ENCODE results near the gene NIT1. TPM values are rescaled to one million over a fixed set of nuclear protein-coding genes. Genes with fewer than 3 reads are reported as not detected.

NIT1 gene
- total and polyA plus RNA-seq, 10 of the 15 experiments (the other 5 are each of a cell fraction or from before 2014, with no cell fraction given): 19.2 to 54.4 (median 28.3) TPM

DNA sequence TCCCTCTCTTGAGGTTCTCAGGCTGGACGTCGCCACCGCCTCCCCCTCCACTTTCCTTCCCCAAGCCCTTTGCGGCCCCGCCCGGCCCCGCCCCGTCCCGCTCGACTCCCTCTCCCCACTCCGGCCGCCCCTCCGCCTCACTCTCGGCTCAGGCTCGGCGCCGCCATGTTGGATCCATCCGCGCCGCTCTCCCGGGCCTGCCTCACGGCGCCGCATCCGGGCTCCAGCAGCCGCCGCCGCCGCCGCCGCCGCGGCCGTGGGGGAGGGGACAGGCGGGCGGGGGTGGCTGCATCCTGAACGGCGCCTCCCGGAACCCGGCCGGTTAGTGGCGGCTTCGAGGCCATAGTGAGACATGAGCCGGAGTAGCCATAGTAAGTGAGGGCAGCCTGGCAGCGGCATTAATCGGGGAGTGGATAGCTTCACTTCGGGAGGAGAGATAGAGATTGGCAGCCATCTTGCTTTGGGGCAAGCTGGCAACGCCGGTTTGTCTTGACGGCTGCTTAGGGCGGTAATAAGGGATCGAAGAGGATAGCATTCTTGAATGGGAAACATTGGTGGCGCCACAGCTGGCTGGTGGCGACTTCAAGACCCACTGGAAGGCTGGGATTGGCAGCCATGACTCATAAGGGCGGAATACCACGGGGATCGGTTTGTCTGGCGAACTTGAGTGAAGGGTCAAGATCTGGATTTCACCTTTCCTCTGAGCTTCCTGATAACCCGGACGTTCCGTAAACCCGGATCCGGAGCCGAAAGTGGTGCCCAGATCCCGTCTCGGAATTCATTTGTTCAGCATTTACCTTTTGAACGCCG lies 14.7 kb downstream of the NIT1 start, which contains the start of gene DEDD (continued):
- TF ChIP-seq, protein P1, sequence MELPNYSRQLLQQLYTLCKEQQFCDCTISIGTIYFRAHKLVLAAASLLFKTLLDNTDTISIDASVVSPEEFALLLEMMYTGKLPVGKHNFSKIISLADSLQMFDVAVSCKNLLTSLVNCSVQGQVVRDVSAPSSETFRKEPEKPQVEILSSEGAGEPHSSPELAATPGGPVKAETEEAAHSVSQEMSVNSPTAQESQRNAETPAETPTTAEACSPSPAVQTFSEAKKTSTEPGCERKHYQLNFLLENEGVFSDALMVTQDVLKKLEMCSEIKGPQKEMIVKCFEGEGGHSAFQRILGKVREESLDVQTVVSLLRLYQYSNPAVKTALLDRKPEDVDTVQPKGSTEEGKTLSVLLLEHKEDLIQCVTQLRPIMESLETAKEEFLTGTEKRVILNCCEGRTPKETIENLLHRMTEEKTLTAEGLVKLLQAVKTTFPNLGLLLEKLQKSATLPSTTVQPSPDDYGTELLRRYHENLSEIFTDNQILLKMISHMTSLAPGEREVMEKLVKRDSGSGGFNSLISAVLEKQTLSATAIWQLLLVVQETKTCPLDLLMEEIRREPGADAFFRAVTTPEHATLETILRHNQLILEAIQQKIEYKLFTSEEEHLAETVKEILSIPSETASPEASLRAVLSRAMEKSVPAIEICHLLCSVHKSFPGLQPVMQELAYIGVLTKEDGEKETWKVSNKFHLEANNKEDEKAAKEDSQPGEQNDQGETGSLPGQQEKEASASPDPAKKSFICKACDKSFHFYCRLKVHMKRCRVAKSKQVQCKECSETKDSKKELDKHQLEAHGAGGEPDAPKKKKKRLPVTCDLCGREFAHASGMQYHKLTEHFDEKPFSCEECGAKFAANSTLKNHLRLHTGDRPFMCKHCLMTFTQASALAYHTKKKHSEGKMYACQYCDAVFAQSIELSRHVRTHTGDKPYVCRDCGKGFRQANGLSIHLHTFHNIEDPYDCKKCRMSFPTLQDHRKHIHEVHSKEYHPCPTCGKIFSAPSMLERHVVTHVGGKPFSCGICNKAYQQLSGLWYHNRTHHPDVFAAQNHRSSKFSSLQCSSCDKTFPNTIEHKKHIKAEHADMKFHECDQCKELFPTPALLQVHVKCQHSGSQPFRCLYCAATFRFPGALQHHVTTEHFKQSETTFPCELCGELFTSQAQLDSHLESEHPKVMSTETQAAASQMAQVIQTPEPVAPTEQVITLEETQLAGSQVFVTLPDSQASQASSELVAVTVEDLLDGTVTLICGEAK (IDR thresholded peaks at IDR 0.05; ENCODE audit: borderline replicate concordance): peak; percentile 72
- TF ChIP-seq, protein P2, sequence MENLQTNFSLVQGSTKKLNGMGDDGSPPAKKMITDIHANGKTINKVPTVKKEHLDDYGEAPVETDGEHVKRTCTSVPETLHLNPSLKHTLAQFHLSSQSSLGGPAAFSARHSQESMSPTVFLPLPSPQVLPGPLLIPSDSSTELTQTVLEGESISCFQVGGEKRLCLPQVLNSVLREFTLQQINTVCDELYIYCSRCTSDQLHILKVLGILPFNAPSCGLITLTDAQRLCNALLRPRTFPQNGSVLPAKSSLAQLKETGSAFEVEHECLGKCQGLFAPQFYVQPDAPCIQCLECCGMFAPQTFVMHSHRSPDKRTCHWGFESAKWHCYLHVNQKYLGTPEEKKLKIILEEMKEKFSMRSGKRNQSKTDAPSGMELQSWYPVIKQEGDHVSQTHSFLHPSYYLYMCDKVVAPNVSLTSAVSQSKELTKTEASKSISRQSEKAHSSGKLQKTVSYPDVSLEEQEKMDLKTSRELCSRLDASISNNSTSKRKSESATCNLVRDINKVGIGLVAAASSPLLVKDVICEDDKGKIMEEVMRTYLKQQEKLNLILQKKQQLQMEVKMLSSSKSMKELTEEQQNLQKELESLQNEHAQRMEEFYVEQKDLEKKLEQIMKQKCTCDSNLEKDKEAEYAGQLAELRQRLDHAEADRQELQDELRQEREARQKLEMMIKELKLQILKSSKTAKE (IDR thresholded peaks at IDR 0.05; ENCODE audit: low read depth, poor library complexity, severe bottlenecking): no peak
- TF ChIP-seq GABPA (IDR thresholded peaks at IDR 0.05; ENCODE audit: low read depth) (peak; percentile 79), TCF12 (IDR thresholded peaks at IDR 0.05; ENCODE audit: low read depth, low read length) (0 out of 2 replicates have a peak, but pooled peaks have one; percentile 38), MTA3 (IDR thresholded peaks at IDR 0.05; ENCODE audit: borderline replicate concordance, low read length) (no peak), SREBF1 (IDR thresholded peaks at IDR 0.05; ENCODE audit: low read length) (no peak), FOXK2 (IDR thresholded peaks at IDR 0.05) (peak; percentile 41; the same call in 1 of the 2 replicates), LARP7 (IDR thresholded peaks at IDR 0.05) (peak; percentile 88), STAT3 (IDR thresholded peaks at IDR 0.05; ENCODE audit: low read depth, low read length) (no peak), ZNF384 (IDR thresholded peaks at IDR 0.05; ENCODE audit: borderline replicate concordance, low read depth, low read length) (no peak)
- TF ChIP-seq, protein P3, sequence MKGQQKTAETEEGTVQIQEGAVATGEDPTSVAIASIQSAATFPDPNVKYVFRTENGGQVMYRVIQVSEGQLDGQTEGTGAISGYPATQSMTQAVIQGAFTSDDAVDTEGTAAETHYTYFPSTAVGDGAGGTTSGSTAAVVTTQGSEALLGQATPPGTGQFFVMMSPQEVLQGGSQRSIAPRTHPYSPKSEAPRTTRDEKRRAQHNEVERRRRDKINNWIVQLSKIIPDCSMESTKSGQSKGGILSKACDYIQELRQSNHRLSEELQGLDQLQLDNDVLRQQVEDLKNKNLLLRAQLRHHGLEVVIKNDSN (IDR thresholded peaks at IDR 0.05; ENCODE audit: borderline replicate concordance, extremely low read length, insufficient read depth, low read depth, low read length): no peak
- TF ChIP-seq, protein P4, sequence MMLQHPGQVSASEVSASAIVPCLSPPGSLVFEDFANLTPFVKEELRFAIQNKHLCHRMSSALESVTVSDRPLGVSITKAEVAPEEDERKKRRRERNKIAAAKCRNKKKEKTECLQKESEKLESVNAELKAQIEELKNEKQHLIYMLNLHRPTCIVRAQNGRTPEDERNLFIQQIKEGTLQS (IDR thresholded peaks at IDR 0.05; ENCODE audit: borderline replicate concordance, extremely low read depth, low read depth, low read length): no peak
- TF ChIP-seq, protein P5, sequence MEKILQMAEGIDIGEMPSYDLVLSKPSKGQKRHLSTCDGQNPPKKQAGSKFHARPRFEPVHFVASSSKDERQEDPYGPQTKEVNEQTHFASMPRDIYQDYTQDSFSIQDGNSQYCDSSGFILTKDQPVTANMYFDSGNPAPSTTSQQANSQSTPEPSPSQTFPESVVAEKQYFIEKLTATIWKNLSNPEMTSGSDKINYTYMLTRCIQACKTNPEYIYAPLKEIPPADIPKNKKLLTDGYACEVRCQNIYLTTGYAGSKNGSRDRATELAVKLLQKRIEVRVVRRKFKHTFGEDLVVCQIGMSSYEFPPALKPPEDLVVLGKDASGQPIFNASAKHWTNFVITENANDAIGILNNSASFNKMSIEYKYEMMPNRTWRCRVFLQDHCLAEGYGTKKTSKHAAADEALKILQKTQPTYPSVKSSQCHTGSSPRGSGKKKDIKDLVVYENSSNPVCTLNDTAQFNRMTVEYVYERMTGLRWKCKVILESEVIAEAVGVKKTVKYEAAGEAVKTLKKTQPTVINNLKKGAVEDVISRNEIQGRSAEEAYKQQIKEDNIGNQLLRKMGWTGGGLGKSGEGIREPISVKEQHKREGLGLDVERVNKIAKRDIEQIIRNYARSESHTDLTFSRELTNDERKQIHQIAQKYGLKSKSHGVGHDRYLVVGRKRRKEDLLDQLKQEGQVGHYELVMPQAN (conservative IDR thresholded peaks at IDR 0.05): peak; percentile 60
- TF ChIP-seq, protein P6, sequence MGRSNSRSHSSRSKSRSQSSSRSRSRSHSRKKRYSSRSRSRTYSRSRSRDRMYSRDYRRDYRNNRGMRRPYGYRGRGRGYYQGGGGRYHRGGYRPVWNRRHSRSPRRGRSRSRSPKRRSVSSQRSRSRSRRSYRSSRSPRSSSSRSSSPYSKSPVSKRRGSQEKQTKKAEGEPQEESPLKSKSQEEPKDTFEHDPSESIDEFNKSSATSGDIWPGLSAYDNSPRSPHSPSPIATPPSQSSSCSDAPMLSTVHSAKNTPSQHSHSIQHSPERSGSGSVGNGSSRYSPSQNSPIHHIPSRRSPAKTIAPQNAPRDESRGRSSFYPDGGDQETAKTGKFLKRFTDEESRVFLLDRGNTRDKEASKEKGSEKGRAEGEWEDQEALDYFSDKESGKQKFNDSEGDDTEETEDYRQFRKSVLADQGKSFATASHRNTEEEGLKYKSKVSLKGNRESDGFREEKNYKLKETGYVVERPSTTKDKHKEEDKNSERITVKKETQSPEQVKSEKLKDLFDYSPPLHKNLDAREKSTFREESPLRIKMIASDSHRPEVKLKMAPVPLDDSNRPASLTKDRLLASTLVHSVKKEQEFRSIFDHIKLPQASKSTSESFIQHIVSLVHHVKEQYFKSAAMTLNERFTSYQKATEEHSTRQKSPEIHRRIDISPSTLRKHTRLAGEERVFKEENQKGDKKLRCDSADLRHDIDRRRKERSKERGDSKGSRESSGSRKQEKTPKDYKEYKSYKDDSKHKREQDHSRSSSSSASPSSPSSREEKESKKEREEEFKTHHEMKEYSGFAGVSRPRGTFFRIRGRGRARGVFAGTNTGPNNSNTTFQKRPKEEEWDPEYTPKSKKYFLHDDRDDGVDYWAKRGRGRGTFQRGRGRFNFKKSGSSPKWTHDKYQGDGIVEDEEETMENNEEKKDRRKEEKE (IDR thresholded peaks at IDR 0.05): peak; percentile 67

Measured in GM12878 (cell line).